CD8-positive, alpha-beta memory T cell (primary cell): Measurements from ENCODE around the gene NDOR1. TPM values are rescaled to one million over a fixed set of nuclear protein-coding genes. Genes with fewer than 3 reads are reported as not detected.

Experiments
- CTCF ChIA-PET: fragments of 350-600 bp; sonication (Branson Sonifier 250); formaldehyde crosslinking; loops from one replicate; lab custom pipeline; 2021; ENCODE audit warnings: antibody characterized with exemption; lab: Charles Lee
- POLR2A ChIA-PET: fragments of 350-600 bp; sonication (Branson Sonifier 250); formaldehyde crosslinking; loops from one replicate; lab custom pipeline; 2021; ENCODE audit warnings: antibody characterized with exemption; lab: Charles Lee
- DNase-seq, 5 donors: peaks; one replicate each; pipeline versions ENCODE4 v3.0.0 to v3.0.0-alpha.2; 2020 to 2022; ENCODE audit warnings: mixed read lengths in 1 of 5
- H3K27ac ChIP-seq: one replicate; pipeline ENCODE4 v1.7.0; 2013; ENCODE audit warnings: low read depth, mild to moderate bottlenecking, low read length, moderate library complexity
- H3K27me3 ChIP-seq: 2 replicates; pipeline ENCODE4 v1.7.0; 2013; ENCODE audit warnings: low read length, mild to moderate bottlenecking; ENCODE audit not compliant: insufficient read depth, poor library complexity, severe bottlenecking
- H3K36me3 ChIP-seq: 2 replicates; pipeline ENCODE4 v1.7.0; 2013; ENCODE audit warnings: mild to moderate bottlenecking, low read length, moderate library complexity; ENCODE audit not compliant: insufficient read depth
- H3K4me1 ChIP-seq: 2 replicates; pipeline ENCODE4 v1.7.0; 2013; ENCODE audit warnings: mild to moderate bottlenecking, low read length, moderate library complexity; ENCODE audit not compliant: insufficient read depth
- H3K4me3 ChIP-seq: 2 replicates; pipeline ENCODE4 v1.7.0; 2013; ENCODE audit warnings: mild to moderate bottlenecking, low read length
- H3K9me3 ChIP-seq: 2 replicates; pipeline ENCODE4 v1.7.0; 2013; ENCODE audit warnings: mild to moderate bottlenecking, low read length
- H3K27ac Mint-ChIP-seq, 8 donors: one replicate each; pipeline ENCODE4 v1.8.0; 2020 to 2021; ENCODE audit warnings: mixed read lengths in 8 of 8, mild to moderate bottlenecking in 6 of 8, inconsistent platforms in 3 of 8, moderate library complexity in 3 of 8
- H3K27me3 Mint-ChIP-seq, 2 donors: one replicate each; pipeline ENCODE4 v1.8.0; 2020 to 2021; ENCODE audit warnings: mixed read lengths in 2 of 2, mild to moderate bottlenecking in 1 of 2, moderate library complexity in 1 of 2
- H3K36me3 Mint-ChIP-seq, 3 donors: one replicate each; pipeline ENCODE4 v1.8.0; 2020 to 2021; ENCODE audit warnings: mixed read lengths in 3 of 3, inconsistent platforms in 1 of 3, mild to moderate bottlenecking in 1 of 3
- H3K4me1 Mint-ChIP-seq, 3 donors: one replicate each; pipeline ENCODE4 v1.8.0; 2020 to 2021; ENCODE audit warnings: mixed read lengths in 3 of 3, inconsistent platforms in 1 of 3, mild to moderate bottlenecking in 1 of 3
- H3K4me3 Mint-ChIP-seq, 7 donors: one replicate each; pipeline ENCODE4 v1.8.0; 2020 to 2021; ENCODE audit warnings: mixed read lengths in 7 of 7, mild to moderate bottlenecking in 6 of 7, moderate library complexity in 4 of 7, inconsistent platforms in 2 of 7
- H3K9me3 Mint-ChIP-seq, 5 donors: one replicate each; pipeline ENCODE4 v1.8.0; 2020 to 2022; ENCODE audit warnings: mixed read lengths in 5 of 5, mild to moderate bottlenecking in 3 of 5, moderate library complexity in 2 of 5, inconsistent platforms in 1 of 5
- polyA plus RNA-seq: library from polyadenylated mRNA; unstranded; fragments of 300-500 nt; fragmentation: Illumina TruSeq; gene quantifications from one replicate; pipeline ENCODE4 v1.2.3, GENCODE V29; 2021
- total RNA-seq, 2 experiments: library from RNA; stranded (reverse); gene quantifications; one replicate each; pipeline ENCODE4 v1.2.3, GENCODE V29; 2021

The NDOR1 gene
- total and polyA plus RNA-seq, 3 experiments from 2014 or later, result 9.9 to 47.4 (median 45.1) TPM

DNA sequence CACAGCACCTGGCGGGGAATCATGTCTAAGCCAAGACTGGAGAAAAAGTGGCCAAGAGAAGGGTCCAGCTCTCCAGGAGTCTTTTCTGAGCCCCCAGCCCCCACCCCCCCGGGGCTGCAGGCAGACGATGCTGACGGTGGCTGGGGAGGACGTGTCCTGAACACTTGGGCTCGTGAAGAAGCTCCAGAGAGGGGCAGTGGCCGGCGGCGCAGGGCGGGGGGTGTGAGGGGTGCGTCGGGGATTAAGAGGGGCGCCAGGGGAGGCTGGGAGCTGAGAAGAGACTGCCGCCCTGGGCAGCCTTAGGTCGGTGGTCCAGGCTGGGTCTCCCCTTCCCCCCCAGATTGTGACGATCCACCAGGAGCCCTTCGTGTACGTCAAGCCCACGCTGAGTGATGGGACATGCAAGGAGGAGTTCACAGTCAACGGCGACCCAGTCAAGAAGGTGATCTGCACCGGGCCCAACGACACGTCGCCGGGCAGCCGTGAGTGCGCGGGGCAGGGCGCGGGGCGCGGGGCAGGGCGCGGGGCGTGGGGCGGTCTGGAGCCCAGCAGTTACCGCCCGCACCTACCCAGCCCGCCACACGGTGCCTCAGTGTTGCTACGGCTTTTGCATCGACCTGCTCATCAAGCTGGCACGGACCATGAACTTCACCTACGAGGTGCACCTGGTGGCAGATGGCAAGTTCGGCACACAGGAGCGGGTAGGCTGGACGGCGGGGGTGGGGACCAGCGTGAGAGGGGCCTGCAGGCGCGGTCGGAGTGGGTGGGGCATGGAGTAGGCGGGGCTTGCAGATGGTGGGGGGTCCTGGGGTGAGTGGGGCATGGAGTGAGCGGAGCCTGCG lies 44.6 kb upstream of the NDOR1 start:
- ChIA-PET POLR2A (no interaction called here), CTCF (no interaction called here)
- no peak overlapping the region for H3K27ac Mint-ChIP-seq
- DNase-seq, result no peak
- H3K36me3 ChIP-seq, result no peaks in the 10 kb centered on the region
- peaks cover 0 to 31% (median 14%) of the 10 kb centered on the region in 3 donors for H3K4me1 Mint-ChIP-seq
- peaks cover 25% of the 10 kb centered on the region for H3K27me3 ChIP-seq
- H3K27me3 Mint-ChIP-seq, result peaks cover 32 to 42% of the 10 kb centered on the region in 2 donors
- no peak overlapping the region for H3K27ac ChIP-seq
- H3K36me3 Mint-ChIP-seq, result no peaks in the 10 kb centered on the region
- H3K4me1 ChIP-seq, result peaks cover 13% of the 10 kb centered on the region
- no peaks in the 10 kb centered on the region for H3K9me3 ChIP-seq
- H3K9me3 Mint-ChIP-seq, result peaks cover 0 to 2% (median 0%) of the 10 kb centered on the region in 5 donors
- H3K4me3 ChIP-seq, result no peak overlapping the region
- no peak overlapping the region for H3K4me3 Mint-ChIP-seq

DNA sequence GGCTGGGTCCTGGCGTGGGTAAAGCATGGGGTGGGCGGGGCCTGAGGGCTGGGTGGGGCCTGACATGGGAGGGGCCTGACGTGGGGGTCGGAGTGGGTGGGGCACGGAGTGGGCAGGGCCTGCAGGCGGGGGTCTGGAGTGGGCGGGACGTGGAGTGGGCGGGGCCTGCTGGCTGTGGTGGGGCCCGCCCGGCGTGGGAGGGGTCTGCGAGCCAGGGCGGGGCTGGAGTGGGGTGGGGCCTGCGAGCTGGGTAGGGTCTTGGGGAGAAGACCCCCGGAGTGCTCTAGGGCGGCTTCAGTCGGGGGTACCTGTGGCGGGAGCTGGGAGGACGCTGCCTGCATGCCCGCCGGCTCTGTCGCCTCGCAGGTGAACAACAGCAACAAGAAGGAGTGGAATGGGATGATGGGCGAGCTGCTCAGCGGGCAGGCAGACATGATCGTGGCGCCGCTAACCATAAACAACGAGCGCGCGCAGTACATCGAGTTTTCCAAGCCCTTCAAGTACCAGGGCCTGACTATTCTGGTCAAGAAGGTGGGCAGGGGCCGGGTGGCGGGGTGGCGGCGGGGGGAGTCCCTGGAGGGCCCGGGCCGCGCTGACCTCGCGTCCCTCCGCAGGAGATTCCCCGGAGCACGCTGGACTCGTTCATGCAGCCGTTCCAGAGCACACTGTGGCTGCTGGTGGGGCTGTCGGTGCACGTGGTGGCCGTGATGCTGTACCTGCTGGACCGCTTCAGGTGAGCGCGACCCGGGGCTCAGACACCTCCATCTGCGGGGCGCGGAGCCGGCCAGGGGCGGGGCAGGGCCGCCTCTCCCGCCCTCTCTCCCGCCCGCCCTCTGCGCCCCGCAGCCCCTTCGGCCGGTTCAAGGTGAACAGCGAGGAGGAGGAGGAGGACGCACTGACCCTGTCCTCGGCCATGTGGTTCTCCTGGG lies 43.7 kb upstream of the NDOR1 start:
- peaks cover 0 to 30% (median 14%) of the 10 kb centered on the region in 3 donors for H3K4me1 Mint-ChIP-seq
- no peak overlapping the region for H3K4me3 ChIP-seq
- H3K27me3 Mint-ChIP-seq, result peaks cover 36 to 45% of the 10 kb centered on the region in 2 donors
- no peak overlapping the region for H3K27ac ChIP-seq
- POLR2A ChIA-PET, result no interaction called here
- no peak for DNase-seq
- CTCF ChIA-PET, result no interaction called here
- no peaks in the 10 kb centered on the region for H3K9me3 ChIP-seq
- peaks cover 0 to 2% (median 0%) of the 10 kb centered on the region in 5 donors for H3K9me3 Mint-ChIP-seq
- peaks cover 13% of the 10 kb centered on the region for H3K4me1 ChIP-seq
- H3K36me3 ChIP-seq, result no peaks in the 10 kb centered on the region
- H3K4me3 Mint-ChIP-seq, result no peak overlapping the region
- H3K27me3 ChIP-seq, result peaks cover 34% of the 10 kb centered on the region
- no peaks in the 10 kb centered on the region for H3K36me3 Mint-ChIP-seq
- no peak overlapping the region for H3K27ac Mint-ChIP-seq

DNA sequence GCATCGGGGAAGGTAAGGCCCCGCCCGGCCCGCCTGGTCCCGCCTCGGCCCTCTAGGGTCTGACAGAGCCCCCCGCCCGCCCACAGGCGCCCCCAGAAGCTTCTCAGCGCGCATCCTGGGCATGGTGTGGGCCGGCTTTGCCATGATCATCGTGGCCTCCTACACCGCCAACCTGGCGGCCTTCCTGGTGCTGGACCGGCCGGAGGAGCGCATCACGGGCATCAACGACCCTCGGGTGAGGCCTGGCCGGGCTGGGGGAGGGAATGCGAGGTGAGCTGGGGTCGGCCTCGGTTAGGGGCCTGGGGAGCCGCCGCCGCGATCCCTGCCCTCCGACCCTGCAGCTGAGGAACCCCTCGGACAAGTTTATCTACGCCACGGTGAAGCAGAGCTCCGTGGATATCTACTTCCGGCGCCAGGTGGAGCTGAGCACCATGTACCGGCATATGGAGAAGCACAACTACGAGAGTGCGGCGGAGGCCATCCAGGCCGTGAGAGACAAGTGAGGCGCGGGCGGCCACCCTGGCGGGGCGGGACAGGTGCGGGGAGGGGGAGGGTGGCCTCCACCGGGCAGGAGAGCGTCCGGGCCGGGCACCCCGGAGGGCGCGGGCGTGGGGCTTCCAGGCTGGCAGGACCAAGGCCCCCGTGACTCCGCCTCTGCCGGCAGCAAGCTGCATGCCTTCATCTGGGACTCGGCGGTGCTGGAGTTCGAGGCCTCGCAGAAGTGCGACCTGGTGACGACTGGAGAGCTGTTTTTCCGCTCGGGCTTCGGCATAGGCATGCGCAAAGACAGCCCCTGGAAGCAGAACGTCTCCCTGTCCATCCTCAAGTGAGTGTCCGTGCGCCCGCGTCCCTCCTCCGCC lies 42.8 kb upstream of the NDOR1 start:
- H3K36me3 Mint-ChIP-seq, result no peaks in the 10 kb centered on the region
- Histone ChIP-seq H3K4me3 (no peak overlapping the region), H3K36me3 (no peaks in the 10 kb centered on the region), H3K4me1 (peaks cover 6% of the 10 kb centered on the region), H3K27ac (no peak overlapping the region), H3K9me3 (no peaks in the 10 kb centered on the region), H3K27me3 (peaks cover 31% of the 10 kb centered on the region)
- ChIA-PET POLR2A (no interaction called here), CTCF (interaction anchor here (1.1 kb wide), 1 partner anchor 12 kb away, joined by 3 read pairs; no protein-coding TSS in a partner anchor)
- DNase-seq, result no peak
- peaks cover 36 to 40% of the 10 kb centered on the region in 2 donors for H3K27me3 Mint-ChIP-seq
- peak overlapping the region in 1 of 7 donors; percentile 74 for H3K4me3 Mint-ChIP-seq
- no peak overlapping the region for H3K27ac Mint-ChIP-seq
- H3K9me3 Mint-ChIP-seq, result peaks cover 0 to 2% (median 0%) of the 10 kb centered on the region in 5 donors
- H3K4me1 Mint-ChIP-seq, result peaks cover 0 to 23% (median 11%) of the 10 kb centered on the region in 3 donors

DNA sequence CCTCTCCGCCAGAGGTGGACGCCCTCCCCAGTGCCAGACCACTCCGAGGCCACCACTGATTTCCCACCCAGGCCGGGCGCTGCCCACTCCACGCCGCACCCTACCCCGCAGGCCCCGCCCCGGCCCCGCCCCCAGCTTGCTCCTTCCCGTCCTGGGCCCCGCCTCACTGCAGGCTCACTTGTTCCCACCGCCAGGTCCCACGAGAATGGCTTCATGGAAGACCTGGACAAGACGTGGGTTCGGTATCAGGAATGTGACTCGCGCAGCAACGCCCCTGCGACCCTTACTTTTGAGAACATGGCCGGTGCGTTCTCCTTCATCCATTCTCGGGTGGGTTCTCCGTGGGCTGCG lies 42.2 kb upstream of the NDOR1 start:
- no peak overlapping the region for H3K4me3 ChIP-seq
- peaks cover 6% of the 10 kb centered on the region for H3K4me1 ChIP-seq
- no peak overlapping the region for H3K27ac ChIP-seq
- H3K27me3 ChIP-seq, result peaks cover 28% of the 10 kb centered on the region
- DNase-seq, result no peak
- Mint-ChIP-seq H3K36me3 (no peaks in the 10 kb centered on the region), H3K9me3 (peaks cover 0 to 2% (median 0%) of the 10 kb centered on the region in 5 donors), H3K27me3 (peaks cover 31 to 34% of the 10 kb centered on the region in 2 donors), H3K27ac (peak overlapping the region in 2 of 8 donors; percentile 43 to 50), H3K4me3 (peak overlapping the region in 1 of 7 donors; percentile 74), H3K4me1 (peaks cover 0 to 17% (median 7%) of the 10 kb centered on the region in 3 donors)
- ChIA-PET POLR2A (no interaction called here), CTCF (interaction anchor here (1.1 kb wide), 1 partner anchor 11 kb away, joined by 3 read pairs; no protein-coding TSS in a partner anchor)
- no peaks in the 10 kb centered on the region for H3K36me3 ChIP-seq
- H3K9me3 ChIP-seq, result no peaks in the 10 kb centered on the region

DNA sequence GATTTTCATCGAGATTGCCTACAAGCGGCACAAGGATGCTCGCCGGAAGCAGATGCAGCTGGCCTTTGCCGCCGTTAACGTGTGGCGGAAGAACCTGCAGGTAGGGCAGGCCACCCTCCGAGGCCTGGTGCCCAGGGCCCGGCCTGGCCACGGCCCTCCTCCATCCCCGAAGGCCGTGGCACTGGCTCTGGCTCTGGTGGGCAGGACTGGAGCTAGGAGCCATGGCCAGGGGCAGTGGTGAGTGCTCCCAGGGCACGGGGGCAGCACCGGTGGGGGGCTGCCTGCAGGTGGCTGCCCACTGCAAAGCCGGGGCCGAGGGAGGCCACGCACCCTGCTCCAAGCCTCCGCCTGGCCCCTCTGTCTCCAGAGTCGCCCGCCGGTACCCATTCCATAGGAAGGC lies 41.7 kb upstream of the NDOR1 start:
- H3K27ac Mint-ChIP-seq, result peak overlapping the region in 1 of 8 donors; percentile 50
- peaks cover 0 to 16% (median 6%) of the 10 kb centered on the region in 3 donors for H3K4me1 Mint-ChIP-seq
- DNase-seq, result no peak
- CTCF ChIA-PET, result interaction anchor here (1.1 kb wide), 1 partner anchor 11 kb away, joined by 3 read pairs; no protein-coding TSS in a partner anchor
- H3K9me3 Mint-ChIP-seq, result peaks cover 0 to 2% (median 0%) of the 10 kb centered on the region in 5 donors
- H3K27me3 ChIP-seq, result peaks cover 25% of the 10 kb centered on the region
- peaks cover 29 to 36% of the 10 kb centered on the region in 2 donors for H3K27me3 Mint-ChIP-seq
- no peaks in the 10 kb centered on the region for H3K36me3 Mint-ChIP-seq
- H3K27ac ChIP-seq, result no peak overlapping the region
- H3K4me3 Mint-ChIP-seq, result no peak overlapping the region
- H3K4me3 ChIP-seq, result no peak overlapping the region
- POLR2A ChIA-PET, result no interaction called here
- H3K4me1 ChIP-seq, result peaks cover 1% of the 10 kb centered on the region
- H3K36me3 ChIP-seq, result no peaks in the 10 kb centered on the region
- H3K9me3 ChIP-seq, result no peaks in the 10 kb centered on the region

DNA sequence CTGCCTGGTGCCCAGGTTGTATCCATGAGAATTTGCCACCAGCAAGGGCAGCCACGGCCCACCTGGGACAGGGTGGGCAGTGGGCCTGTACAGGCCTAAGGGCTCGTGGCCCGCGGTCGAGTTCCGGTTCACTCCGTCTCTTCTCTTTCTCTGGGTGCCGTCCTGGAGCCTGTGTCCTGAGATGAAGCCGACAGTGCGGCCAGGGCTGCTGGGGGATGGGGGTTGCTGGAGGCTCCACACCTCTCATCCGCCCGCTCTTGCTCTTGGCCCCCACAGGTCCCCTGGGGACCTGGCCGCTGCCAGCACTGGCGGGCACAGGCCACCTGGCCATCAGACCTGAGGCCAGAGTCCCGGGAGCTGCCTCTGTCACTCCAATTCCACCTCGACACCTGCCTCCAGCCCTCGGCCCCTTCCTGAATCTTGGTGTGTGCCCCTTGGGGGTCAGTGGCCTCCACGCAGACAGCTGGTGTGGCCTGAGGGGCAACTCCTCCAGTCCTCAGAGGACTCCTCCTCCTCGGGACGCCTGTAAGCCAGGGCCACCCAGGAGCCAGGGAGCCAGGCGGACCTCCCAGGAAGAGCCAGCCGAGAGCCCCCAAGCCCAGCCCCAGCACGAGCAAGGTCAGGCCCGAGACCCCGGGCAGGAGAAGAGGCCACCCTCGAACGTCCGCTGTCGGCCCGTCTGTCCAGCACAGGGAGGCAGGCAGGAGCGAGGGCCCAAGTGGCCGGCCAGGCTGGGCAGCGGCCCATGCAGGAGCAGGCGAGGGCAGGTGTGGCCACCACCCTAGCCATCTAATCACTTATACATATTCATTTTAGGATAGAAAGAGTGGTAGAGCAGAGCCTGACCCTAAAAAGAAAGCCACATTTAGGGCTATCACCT lies 40.9 kb upstream of the NDOR1 start:
- POLR2A ChIA-PET, result no interaction called here
- Mint-ChIP-seq H3K27ac (no peak overlapping the region), H3K36me3 (no peaks in the 10 kb centered on the region), H3K9me3 (peaks cover 0 to 1% (median 0%) of the 10 kb centered on the region in 5 donors), H3K4me3 (no peak overlapping the region), H3K27me3 (peaks cover 24 to 29% of the 10 kb centered on the region in 2 donors), H3K4me1 (peaks cover 0 to 12% (median 0%) of the 10 kb centered on the region in 3 donors)
- no peaks in the 10 kb centered on the region for H3K4me1 ChIP-seq
- CTCF ChIA-PET, result no interaction called here
- no peaks in the 10 kb centered on the region for H3K36me3 ChIP-seq
- H3K4me3 ChIP-seq, result no peak overlapping the region
- H3K9me3 ChIP-seq, result no peaks in the 10 kb centered on the region
- peaks cover 23% of the 10 kb centered on the region for H3K27me3 ChIP-seq
- no peak overlapping the region for H3K27ac ChIP-seq
- DNase-seq, result no peak
